ENCODE results near the gene EGFLAM. TPM values are rescaled to one million over a fixed set of nuclear protein-coding genes. Genes with fewer than 3 reads are reported as not detected.

The EGFLAM gene
- total and polyA plus RNA-seq, 2 of the 4 experiments (the other 2 are of a cell fraction), result 0.77 to 1.1 TPM

DNA sequence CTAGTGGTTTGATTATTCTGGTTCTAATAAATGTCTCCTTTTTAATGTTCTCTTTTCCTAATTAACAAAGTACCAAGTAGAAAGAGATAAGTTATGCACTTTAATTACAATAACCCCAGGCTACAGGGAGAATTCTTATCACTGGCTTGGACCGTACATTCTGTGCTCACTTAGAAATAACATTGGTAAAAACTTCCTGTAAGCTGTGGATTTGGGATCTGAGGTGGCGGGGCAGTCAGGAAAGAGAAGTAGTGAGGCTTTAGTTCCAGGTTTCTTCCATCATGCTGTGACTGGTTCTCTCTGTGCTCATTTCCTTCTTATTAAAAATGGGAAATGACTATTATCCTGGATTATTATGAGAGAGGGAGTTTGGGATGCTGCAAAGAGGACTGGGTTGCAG is 142.0 kb downstream of the EGFLAM start:
- POLR2A ChIA-PET (ENCODE audit: unreplicated experiment), result no interaction called here
- Histone ChIP-seq H2BK5ac (ENCODE audit: low read depth, low read length, poor library complexity, severe bottlenecking) (no peak overlapping the region), H3K9ac (ENCODE audit: low read depth, low read length) (no peak overlapping the region), H3K14ac (replicated peaks; ENCODE audit: low read depth, low read length) (no peak overlapping the region), H3K4me1 (ENCODE audit: control insufficient read depth, insufficient read depth, low read length) (no peaks in the 10 kb centered on the region), H3K18ac (ENCODE audit: low read depth, low read length) (no peak overlapping the region), H2BK15ac (ENCODE audit: low read depth, low read length) (no peak overlapping the region), H3K9me1 (ENCODE audit: insufficient read depth, low read length) (no peaks in the 10 kb centered on the region; the same call in 1 of the 2 replicates), H4K20me1 (ENCODE audit: insufficient read depth, low read length) (no peaks in the 10 kb centered on the region), H3K27ac (ENCODE audit: insufficient read depth, low read length) (no peak overlapping the region), H4K5ac (ENCODE audit: low read depth, low read length) (no peak overlapping the region), H2AFZ (replicated peaks; ENCODE audit: low read length, poor library complexity) (no peak overlapping the region), H2BK20ac (ENCODE audit: low read depth, low read length) (no peak overlapping the region), H3K79me1 (ENCODE audit: low read depth in 1 of 2, low read length in 2 of 2) (no peaks in the 10 kb centered on the region), H3K56ac (ENCODE audit: extremely low read depth, insufficient read depth, low read length) (no peak overlapping the region), H4K8ac (ENCODE audit: low read depth in 2 of 2, low read length in 2 of 2) (no peak overlapping the region), H3K36me3 (ENCODE audit: control insufficient read depth, insufficient read depth, low read length) (no peaks in the 10 kb centered on the region), H3K4ac (ENCODE audit: low read depth, low read length) (no peak overlapping the region), H3K27me3 (ENCODE audit: control insufficient read depth, insufficient read depth, low read length) (peaks cover 38% of the 10 kb centered on the region), H3K4me3 (ENCODE audit: insufficient read depth, low read depth, low read length) (no peak overlapping the region), H3K23ac (ENCODE audit: low read depth, low read length) (no peak overlapping the region), H2BK120ac (ENCODE audit: low read depth, low read length) (no peak overlapping the region), H3K9me3 (ENCODE audit: control insufficient read depth, insufficient read depth, low read length) (no peaks in the 10 kb centered on the region), H4K91ac (ENCODE audit: insufficient read depth, low read depth, low read length) (no peak overlapping the region), H2AK5ac (ENCODE audit: low read depth, low read length) (no peak overlapping the region), H3K4me2 (ENCODE audit: low read depth, low read length) (no peak overlapping the region), H2AK9ac (replicated peaks; ENCODE audit: low read depth, low read length, poor library complexity) (no peak overlapping the region)
- intact Hi-C loops (cut with micrococcal nuclease) (no loop called here), dilution Hi-C loops (cut with HindIII; ENCODE audit: low sequenced_read_pairs, unreplicated experiment) (no loop called here), in situ Hi-C loops (cut with MboI; ENCODE audit: low sequenced_read_pairs) (no loop called here)
- CTCF ChIA-PET, result no interaction called here
- TF ChIP-seq MAZ (IDR thresholded peaks at IDR 0.05; ENCODE audit: borderline replicate concordance, low read depth, low read length) (no peak), ELK1 (IDR thresholded peaks at IDR 0.05; ENCODE audit: borderline replicate concordance, low read depth, low read length) (no peak), NFE2L2 (IDR thresholded peaks at IDR 0.05; ENCODE audit: low read depth, low read length) (no peak)
- ATAC-seq (ENCODE audit: low read depth), result no peak
- no CpG with 5 or more reads among the region's 2 CpGs for WGBS, 2 experiments (ENCODE audit: extremely low coverage in 2 of 2, insufficient read length in 1 of 2)
- DNase-seq, result no peak
- no TSS peak for BruUV-seq (replicated peaks)

All from IMR-90 (cell line).